Posterior vena cava (tissue), 2 donors: ENCODE data around the gene BAIAP3. TPM values are rescaled to one million over a fixed set of nuclear protein-coding genes. Genes with fewer than 3 reads are reported as not detected.
A peak's percentile ranks its signal among the peaks of the same experiment; 100 is the strongest.

ENCODE experiments used
- DNase-seq: peaks from one replicate; pipeline ENCODE4 v3.0.0-alpha.2; 2020; ENCODE audit warnings: low spot score
- intact Hi-C, 2 donors: fragments of 100-400 bp; cut with DNase I; formaldehyde crosslinking; loops; one replicate each; pipeline versions ENCODE4 v1.14.1 to v1.14.2; 2022 to 2023
- total RNA-seq, 2 donors: library from RNA; stranded (reverse); fragmentation: NEBNext Ultra II Directional; extraction: Animal tissue kit (Norgen Biotek cat#: 25700); gene quantifications; one replicate each; pipeline ENCODE4 v1.2.1, GENCODE V29; 2021
- donor health status: DM: yes; HTN: yes; CAD: no.
- donor health status: DM: yes; HTN: yes; CAD: no.

Gene BAIAP3
- total RNA-seq, 2 donors from 2014 or later: 0.24 to 0.56 TPM

- intact Hi-C loops: no loop called here
- no peak for DNase-seq
These were observed 34.2 kb upstream of the BAIAP3 start for GRCh38 chr16:1299012-1299867.

DNA sequence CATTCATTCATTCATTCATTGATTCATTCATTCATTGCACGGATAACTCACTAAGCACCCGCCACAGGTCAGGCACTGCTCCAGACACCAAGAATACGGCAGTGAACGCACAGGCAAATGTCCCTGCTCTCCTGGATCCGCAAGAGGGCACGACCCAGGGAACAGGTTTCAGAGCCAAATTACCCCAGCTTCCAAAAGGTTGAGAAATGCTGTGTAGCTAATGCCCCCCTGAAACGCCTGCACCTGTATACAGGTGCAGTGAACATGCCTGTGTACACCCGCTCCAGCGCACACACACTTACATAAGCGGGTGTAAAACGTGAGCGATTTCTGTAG is 33.6 kb upstream of the BAIAP3 start:
- intact Hi-C loops: no loop called here
- no peak for DNase-seq

DNA sequence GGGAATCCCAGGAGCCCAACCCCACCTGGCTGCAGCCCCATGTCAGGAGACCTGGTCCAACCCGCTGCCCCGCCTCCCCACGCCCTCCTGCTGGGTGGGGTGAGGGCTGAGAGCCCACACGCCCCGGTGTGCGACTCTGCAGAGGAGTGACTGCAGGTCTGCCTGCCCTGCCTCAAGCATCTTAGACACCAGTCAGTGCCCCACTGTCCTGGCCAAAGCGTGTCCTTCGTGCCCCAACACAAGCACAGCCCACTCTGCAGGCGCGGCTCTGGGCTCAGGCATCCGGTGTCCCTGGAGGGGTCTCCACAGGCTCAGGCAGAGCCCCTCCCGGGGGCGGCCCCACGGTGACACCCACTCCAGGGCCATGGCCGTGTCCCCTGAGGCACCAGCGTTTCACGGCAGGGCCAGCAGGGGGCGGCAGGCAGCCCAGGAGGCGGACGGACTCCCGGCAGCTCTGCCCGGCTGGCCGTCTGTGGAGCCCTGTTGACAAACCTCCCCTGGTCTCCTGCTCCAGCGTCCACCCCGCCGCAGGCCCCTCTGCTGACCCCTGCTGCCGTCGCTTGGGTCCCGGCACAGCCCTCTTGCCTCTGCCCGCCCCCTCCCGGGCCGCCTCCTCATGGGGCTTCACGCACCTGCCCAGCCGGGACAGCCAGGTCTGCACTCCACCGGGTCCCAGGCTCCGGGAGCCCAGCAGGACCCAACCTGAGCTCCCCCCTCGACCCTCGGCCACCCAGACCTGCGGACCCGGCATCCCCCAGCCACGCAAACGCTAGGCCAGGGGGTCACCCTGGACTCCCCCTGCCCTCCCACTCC is 32.6 kb upstream of the BAIAP3 start:
- intact Hi-C loops: no loop called here
- peak; percentile 92 for DNase-seq

DNA sequence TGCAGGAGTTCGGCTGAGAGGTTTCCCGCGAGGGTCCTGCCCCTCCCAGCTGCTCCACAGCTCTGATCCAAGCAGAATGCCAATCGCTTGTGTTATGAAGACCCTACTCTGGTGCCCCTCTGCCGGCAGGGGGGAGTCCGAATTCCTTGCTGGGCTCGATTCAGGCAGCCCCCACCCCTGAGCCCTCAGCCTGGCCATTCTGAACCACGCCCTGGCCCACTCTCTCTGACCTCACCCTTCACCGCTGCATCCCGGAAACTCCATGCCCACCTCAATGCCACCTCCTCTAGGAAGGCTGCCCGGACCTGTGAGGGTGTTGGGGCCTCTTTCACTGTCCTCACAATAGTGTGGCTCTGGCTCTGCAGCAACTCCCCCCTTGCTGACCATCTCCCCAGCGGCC is 31.9 kb upstream of the BAIAP3 start:
- intact Hi-C loops: no loop called here
- DNase-seq: no peak

GRCh38 chr16:1305823-1306222 is 27.6 kb upstream of the BAIAP3 start:
- DNase-seq: no peak
- intact Hi-C loops: no loop called here

DNA sequence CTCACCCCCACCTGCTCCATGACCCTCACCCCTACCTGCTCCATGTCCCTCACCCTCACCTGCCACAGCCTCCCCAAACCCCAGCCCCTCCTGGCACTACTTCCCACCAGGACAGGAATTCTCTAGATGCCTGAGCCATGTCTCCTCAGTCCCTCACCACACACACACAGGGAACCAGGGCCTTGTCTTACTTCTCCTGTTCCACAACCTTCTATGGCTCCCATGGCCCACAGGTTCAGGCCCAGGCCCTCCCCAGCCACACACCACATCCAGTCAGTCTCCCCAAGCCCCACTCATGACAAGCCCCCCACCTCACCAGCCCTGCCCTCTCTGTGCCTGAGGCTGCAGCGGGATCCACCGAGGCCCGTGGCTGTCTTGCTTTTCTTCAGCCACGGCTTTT is 27.1 kb upstream of the BAIAP3 start:
- no peak for DNase-seq
- intact Hi-C loops: no loop called here

GRCh38 chr16:1308036-1308976 is 25.1 kb upstream of the BAIAP3 start:
- intact Hi-C loops: no loop called here
- no peak for DNase-seq

GRCh38 chr16:1308977-1309885 is 24.2 kb upstream of the BAIAP3 start, which contains the start of gene UBE2I:
UBE2I (plus strand) TSS chr16:1309636; CDS start chr16:1314031, 4,395 bp downstream.
- peak; percentile 99 for DNase-seq
- intact Hi-C loops: no loop called here

DNA sequence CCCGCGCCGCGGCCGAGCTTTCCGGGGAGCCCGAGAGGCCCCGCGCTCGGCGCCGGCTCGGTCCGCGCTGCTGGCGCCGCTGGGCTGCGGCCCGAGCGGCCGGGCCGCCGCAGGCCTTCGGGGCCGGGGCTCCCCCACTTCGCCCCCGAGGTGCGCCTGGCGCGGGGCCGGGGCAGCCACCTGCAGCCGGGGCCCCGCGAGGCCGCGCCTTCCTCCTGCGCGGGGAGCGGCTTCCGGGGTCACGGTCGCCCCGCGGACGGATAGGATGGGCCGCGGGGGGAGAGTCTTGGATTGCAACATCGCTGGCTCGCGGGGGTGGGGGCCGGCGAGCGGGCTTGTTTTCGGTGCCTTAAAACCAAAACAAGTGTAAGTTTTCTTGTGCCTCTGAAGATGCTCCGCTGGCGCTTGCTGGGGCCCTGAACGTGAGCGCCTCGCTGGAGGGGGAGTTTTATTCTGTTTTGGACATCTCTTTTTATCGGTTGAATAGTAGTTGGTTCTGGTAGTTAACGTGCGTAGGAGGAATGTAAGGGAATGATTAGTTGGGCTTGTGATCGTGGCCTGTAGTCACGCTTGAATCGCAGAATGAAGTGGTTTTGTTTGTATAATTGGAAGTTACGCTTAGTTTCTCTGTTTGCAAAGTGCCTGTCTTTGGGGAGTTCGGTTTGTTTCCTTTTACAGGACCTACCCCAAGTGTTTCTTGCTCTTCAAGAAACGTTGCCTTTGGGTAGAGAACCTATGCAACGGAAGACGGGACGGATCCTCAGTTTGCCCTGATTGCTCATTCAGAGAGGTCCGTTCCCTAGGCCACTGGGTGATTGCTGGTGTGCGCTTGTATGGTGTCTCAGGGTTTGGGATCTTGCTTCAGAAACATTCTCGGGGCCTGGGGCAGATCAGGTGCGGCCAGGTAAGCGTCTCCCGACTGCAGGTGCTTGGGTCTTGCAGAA is 23.3 kb upstream of the BAIAP3 start:
- intact Hi-C loops: no loop called here
- DNase-seq: peak; percentile 90

GRCh38 chr16:1310832-1311200 is 22.6 kb upstream of the BAIAP3 start:
- no peak for DNase-seq
- intact Hi-C loops: no loop called here

- no peak for DNase-seq
- intact Hi-C loops: no loop called here
These were observed 22.2 kb upstream of the BAIAP3 start for GRCh38 chr16:1311212-1311737.

DNA sequence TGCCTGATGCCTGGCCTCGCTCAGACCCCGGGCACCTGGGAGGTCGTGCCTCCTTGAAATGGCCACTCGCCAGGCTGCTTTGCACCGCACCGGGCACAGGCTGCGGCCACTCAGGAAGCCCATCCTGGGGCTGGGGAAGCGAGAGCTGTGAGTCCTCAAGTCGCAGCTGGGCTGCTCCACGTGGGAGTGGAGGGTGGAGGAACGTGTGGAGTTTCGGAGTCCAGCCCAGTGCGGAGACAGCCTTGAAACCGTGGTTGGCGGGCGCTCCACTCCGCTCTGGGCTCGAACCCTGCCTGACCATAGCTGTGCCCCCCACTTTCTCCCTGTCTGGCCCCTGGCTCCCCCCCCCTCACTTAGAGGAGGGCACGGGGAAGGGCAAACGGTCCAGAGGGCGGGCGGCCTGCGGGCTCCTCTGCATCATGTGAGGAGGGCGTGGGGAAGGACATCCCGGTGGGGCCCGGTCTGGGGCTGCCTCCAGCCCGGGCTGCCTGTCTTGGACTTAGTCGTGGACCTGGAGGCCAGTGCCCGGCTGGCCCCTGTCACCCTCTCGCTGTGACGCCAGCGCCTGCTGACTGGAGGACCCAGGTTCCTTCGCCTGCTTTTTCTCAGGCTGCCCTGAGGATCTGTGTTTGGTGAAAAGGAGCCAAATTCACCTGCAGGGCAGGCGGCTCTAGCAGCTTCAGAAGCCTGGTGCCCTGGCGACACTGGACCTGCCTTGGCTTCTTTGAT is 21.5 kb upstream of the BAIAP3 start:
- intact Hi-C loops: no loop called here
- DNase-seq: no peak

- no peak for DNase-seq
These were observed 21.0 kb upstream of the BAIAP3 start for GRCh38 chr16:1312467-1312816.

GRCh38 chr16:1312903-1313302 is 20.5 kb upstream of the BAIAP3 start:
- intact Hi-C loops: no loop called here
- no peak for DNase-seq

More at GRCh38 chr16:1312467-1312816, 21.0 kb upstream of the BAIAP3 start:
- intact Hi-C loops: no loop called here

- DNase-seq: no peak
- intact Hi-C loops: no loop called here
These were observed 19.6 kb upstream of the BAIAP3 start for GRCh38 chr16:1313721-1314369.

DNA sequence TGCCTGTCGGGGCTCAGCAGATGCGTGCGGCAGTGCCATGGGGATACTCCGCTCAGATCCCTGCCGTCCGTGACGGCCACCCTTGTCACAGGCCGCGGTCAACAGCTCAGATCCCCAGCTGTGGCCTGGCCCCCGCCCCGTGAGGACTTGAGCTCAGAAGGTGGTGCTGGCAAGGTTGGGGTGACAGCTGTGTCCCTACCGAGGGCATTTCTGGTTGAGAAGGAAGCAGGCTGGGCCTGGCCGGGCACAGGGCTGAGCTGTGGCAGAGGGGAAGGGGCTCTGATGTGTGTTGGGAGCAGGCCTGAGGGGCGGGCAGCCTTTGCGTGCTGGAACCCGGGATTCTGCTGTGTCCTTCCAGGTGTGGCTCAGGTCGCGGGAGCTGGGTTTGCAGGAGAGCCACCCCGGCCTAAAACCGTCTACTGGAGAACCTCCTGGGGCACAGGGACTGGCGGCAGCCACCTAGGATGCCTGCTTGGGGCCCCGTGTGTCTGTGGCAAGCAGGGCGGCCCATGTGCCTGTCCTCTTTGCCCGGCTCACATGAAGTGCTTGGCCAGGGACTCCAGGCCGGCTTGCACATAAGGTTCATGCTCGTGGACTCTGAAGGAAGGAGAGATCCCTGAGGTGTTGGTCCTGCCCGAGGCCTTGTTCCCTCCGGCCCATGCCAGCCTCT is 18.9 kb upstream of the BAIAP3 start:
- DNase-seq: no peak
- intact Hi-C loops: no loop called here
